Measurements from ENCODE around the gene PCAT7.

DNA sequence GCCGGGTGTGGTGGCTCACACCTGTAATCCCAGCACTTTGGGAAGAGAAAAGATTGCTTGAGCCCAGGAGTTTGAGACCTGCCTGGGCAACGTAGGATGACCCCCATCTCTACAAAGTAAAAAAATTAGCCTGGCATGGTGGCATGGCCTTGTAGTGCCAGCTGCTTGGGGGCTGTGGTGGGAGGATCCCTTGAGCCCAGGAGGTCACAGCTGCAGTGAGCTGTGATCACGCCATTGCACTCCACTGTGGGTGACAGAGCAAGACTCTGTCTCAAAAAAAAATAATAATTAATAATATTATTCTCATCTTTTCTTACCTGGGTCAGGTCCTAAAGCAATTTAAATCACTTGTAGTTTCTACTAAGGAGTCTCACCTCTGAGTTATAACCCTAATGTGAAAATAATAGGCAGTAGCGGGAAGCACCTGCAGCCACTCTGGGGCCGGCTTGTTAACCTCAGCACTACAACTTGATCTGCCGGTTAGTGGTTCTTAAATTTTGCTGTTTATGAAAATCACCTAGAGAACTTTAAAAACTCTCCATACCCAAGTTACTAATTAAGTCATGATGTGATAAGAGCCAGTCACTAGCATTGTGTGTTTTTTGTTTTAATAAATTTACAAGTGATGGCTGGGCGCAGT is 29.4 kb upstream of the PCAT7 start:
- TF ChIP-seq, protein P1, sequence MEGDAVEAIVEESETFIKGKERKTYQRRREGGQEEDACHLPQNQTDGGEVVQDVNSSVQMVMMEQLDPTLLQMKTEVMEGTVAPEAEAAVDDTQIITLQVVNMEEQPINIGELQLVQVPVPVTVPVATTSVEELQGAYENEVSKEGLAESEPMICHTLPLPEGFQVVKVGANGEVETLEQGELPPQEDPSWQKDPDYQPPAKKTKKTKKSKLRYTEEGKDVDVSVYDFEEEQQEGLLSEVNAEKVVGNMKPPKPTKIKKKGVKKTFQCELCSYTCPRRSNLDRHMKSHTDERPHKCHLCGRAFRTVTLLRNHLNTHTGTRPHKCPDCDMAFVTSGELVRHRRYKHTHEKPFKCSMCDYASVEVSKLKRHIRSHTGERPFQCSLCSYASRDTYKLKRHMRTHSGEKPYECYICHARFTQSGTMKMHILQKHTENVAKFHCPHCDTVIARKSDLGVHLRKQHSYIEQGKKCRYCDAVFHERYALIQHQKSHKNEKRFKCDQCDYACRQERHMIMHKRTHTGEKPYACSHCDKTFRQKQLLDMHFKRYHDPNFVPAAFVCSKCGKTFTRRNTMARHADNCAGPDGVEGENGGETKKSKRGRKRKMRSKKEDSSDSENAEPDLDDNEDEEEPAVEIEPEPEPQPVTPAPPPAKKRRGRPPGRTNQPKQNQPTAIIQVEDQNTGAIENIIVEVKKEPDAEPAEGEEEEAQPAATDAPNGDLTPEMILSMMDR (IDR thresholded peaks at IDR 0.05) = no peak
- TF ChIP-seq POLR2A (IDR thresholded peaks at IDR 0.05) (no peak), EP300 (IDR thresholded peaks at IDR 0.05) (no peak)

Measured in ovary (tissue), 3 donors.